DLD1 (cell line): ENCODE results near the gene DOK7.

Experiments used
- in situ Hi-C: cut with HindIII; loops from 2 replicates; pipeline ENCODE4 v1.10.0; 2017; ENCODE audit warnings: low sequenced_read_pairs

Gene DOK7, protein sequence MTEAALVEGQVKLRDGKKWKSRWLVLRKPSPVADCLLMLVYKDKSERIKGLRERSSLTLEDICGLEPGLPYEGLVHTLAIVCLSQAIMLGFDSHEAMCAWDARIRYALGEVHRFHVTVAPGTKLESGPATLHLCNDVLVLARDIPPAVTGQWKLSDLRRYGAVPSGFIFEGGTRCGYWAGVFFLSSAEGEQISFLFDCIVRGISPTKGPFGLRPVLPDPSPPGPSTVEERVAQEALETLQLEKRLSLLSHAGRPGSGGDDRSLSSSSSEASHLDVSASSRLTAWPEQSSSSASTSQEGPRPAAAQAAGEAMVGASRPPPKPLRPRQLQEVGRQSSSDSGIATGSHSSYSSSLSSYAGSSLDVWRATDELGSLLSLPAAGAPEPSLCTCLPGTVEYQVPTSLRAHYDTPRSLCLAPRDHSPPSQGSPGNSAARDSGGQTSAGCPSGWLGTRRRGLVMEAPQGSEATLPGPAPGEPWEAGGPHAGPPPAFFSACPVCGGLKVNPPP

GRCh38 chr4:3462790-3463415 lies at the start of gene DOK7:
DOK7 (plus strand) TSS chr4:3463306; CDS start chr4:3463376, 70 bp downstream.
- in situ Hi-C loops = no loop called here

DNA sequence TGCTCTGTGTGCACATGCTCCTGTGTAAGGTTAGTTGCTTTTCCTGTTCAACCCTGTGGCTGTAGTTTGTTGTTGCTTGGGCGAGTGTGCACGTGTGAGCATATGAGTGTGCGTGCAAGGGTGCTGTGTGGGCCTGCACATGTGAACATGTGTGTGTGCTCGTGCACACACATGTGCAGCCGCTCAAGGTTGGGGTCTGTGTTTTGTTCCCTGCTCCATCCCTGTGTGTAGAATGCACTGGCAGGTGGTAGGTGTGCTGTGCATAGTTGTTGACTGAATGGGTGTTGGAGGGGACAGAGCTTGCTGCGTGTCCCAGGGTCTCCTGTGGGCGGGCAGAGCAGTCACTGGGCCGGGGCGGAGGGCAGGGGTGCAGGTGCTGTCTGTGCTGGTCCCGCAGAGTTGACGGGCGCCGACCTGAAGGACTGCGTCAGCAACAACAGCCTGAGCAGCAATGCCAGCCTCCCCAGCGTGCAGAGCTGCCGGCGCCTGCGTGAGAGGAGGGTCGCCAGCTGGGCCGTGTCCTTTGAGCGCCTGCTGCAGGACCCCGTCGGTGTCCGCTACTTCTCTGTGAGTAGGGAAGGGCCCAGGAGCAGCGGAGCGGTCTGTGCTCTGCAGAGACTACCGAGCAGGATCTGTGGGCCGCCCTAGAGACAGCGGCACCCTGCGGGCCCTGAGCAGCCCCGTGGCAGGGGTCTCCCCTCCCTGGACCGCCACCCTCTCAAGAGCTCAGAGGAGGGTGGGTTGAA lies 49.3 kb upstream of the DOK7 start:
- in situ Hi-C loops = no loop called here

DNA sequence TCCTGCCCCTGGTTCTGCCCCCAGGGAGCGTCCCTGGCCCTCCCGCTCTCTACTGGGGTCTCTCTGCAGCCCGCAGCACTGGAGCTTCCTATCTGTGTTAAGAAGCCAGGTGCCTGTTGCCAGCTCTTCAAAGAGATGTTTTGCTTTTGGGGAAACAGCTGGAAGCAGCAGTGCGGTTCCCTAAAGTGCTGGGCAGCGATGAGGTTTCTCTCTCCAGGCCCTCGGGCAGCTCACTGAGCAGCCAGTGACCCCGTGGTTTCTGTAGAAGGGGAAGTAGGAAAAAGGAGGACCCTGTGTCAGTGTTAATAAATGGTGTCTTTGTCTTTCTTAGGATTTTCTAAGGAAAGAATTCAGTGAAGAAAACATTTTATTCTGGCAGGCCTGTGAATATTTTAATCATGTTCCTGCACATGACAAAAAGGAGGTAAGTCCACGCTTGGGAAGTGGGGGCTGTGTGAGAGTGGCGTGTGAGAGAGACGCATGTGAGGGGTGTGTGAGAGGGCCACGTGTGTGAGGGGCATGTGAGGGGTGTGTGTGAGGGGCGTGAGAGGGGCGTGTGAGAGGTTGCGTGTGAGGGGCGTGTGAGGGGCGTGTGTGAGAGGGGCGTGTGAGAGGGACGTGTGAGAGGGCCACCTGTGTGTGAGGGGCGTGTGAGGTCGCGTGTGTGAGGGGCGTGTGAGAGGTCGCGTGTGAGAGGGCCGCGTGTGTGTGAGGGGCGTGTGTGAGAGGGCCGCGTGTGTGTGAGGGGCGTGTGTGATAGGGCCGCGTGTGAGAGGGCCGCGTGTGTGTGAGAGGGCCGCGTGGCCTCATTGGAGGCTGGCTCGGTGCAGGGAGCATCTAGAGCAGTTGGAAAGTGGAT lies 48.5 kb upstream of the DOK7 start:
- in situ Hi-C loops = no loop called here

- in situ Hi-C loops = no loop called here
These were observed 47.5 kb upstream of the DOK7 start for GRCh38 chr4:3415471-3416141.

- in situ Hi-C loops = no loop called here
These were observed 46.8 kb upstream of the DOK7 start for GRCh38 chr4:3416270-3416669.

DNA sequence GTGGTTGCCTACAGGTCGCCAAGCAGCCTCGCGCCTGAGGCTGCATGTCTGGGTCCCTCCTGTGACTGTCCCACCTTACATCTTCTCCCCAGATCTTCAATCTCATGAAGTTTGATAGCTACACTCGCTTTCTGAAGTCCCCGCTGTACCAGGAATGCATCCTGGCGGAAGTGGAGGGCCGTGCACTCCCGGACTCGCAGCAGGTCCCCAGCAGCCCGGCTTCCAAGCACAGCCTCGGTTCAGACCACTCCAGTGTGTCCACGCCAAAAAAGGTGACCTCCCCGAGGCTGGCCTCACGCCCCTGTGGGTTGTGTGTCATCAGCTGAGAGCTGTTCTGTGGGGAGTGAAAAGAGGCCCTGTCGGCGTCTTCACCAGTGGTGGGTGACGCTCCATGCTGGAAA lies 46.3 kb upstream of the DOK7 start:
- in situ Hi-C loops = no loop called here

- in situ Hi-C loops = no loop called here
These were observed 45.7 kb upstream of the DOK7 start for GRCh38 chr4:3417448-3417847.

GRCh38 chr4:3418029-3418762 lies 44.9 kb upstream of the DOK7 start:
- in situ Hi-C loops = no loop called here

- in situ Hi-C loops = no loop called here
These were observed 43.1 kb upstream of the DOK7 start for GRCh38 chr4:3419836-3420605.

GRCh38 chr4:3420606-3420955 lies 42.5 kb upstream of the DOK7 start:
- in situ Hi-C loops = no loop called here

- in situ Hi-C loops = no loop called here
These were observed 42.1 kb upstream of the DOK7 start for GRCh38 chr4:3420956-3421355.

DNA sequence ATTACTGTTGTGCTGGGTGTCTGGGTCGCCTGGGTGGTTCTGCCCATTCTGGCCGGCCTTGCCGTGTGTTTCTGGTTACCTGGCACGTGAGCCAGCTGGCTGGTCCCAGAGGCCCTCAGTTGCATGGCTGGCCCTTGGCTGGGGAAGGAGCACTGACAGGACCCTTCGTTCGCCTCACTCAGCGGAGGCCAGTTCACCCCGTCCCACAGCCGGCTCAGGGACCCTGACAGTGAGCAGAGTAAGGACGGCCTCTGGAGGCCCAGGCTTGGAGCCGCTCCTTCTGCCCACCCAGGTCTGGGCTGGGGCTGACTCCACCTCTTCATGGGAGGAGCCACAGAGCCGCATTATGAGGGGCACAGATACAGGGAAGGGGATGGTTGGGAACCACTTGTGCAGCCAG lies 41.6 kb upstream of the DOK7 start:
- in situ Hi-C loops = no loop called here

- in situ Hi-C loops = no loop called here
These were observed 40.8 kb upstream of the DOK7 start for GRCh38 chr4:3422241-3422801.

DNA sequence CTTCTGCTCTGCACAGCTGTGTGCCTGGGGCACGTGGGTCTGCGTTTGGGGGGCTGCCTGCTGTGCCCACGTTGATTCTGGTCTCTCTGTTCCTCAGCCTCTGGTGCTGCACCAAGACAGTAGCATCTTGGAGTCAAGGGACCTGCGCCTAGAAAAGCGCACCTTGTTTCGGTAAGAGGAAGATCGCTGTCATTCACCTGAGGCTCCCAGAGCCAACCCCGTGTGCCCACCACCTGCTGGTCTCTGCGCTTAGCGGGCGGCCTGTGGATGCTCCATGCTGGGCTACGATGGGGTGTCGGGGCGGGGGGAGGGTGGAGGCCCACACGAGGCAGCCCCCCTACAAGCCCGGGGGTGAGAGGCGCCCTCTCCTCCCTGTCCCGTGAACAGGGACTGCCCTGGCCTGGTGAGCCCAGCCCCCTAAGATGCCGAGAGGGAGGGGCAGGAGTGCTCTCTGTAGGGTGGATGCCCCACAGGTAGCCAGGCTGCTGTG lies 40.3 kb upstream of the DOK7 start:
- in situ Hi-C loops = no loop called here

GRCh38 chr4:3423406-3423805 lies 39.7 kb upstream of the DOK7 start:
- in situ Hi-C loops = no loop called here

DNA sequence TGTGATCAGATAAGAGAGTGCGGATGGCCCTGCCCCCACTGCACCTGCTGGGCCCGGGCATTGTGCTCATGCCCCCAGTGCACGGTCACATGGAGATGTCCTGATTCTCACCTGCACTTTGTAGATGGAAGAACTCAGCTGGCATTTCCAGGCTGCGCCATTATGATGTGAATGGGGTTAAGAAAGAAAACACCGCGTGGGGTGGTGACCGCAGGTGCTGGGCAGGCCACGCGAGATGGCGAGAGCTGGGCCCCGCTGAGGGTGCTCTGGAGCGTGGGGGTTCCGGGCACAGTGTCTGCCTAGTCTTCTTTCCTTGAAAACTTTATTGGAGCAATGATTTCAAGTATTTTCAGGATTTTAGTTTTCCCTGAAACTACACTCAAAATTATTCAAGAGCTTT lies 39.2 kb upstream of the DOK7 start:
- in situ Hi-C loops = no loop called here

- in situ Hi-C loops = loop anchor here (5.0 to 25.0 kb wide), 2 partner anchors 57 to 287 kb away; no protein-coding TSS in a partner anchor
These were observed 38.5 kb upstream of the DOK7 start for GRCh38 chr4:3424522-3425095.
